Panc1 (cell line): Measurements from ENCODE around the gene SERPINE3. TPM values are rescaled to one million over a fixed set of nuclear protein-coding genes. Genes with fewer than 3 reads are reported as not detected.

ENCODE experiments used
- ATAC-seq: fragments of 200-7000 bp; cut with Tn5 transposase; 2 replicates; pipeline ENCODE4 v1.9.1; 2020; ENCODE audit warnings: mild to moderate bottlenecking, moderate library complexity
- BruUV-seq: library from RNA; stranded (reverse); fragments of 400-500 nt; replicated peaks from 2 replicates; lab custom pipeline; 2021; lab: Mats Ljungman, UMichigan
- CTCF ChIA-PET: fragments of 300-600 bp; sonication (Branson Sonifier 250); formaldehyde crosslinking; loops from one replicate; lab custom pipeline; 2022; ENCODE audit warnings: antibody characterized with exemption; lab: Charles Lee
- POLR2A ChIA-PET: fragments of 300-600 bp; sonication (Branson Sonifier 250); formaldehyde crosslinking; loops from one replicate; lab custom pipeline; 2022; ENCODE audit warnings: antibody characterized with exemption; lab: Charles Lee
- DNase-seq: peaks from one replicate; pipeline ENCODE4 v3.0.0-alpha.2; 2010; ENCODE audit warnings: low read depth, low spot score
- H3K27ac ChIP-seq: 2 replicates; pipeline ENCODE4 v1.5.1; 2011; ENCODE audit warnings: mild to moderate bottlenecking, low read length, inconsistent platforms
- H3K27me3 ChIP-seq: fragments of 200-500 bp; sonication (Bioruptor generic); 2 replicates; pipeline ENCODE4 v1.6.0; 2014; ENCODE audit warnings: low read length, inconsistent platforms; ENCODE audit not compliant: control insufficient read depth, insufficient read depth
- H3K36me3 ChIP-seq: fragments of 200-500 bp; sonication (Bioruptor generic); 2 replicates; pipeline ENCODE4 v1.5.1; 2014; ENCODE audit warnings: inconsistent platforms, mild to moderate bottlenecking, low read length, moderate library complexity; ENCODE audit not compliant: control insufficient read depth, insufficient read depth
- H3K4me1 ChIP-seq: 2 replicates; pipeline ENCODE4 v1.5.1; 2011; ENCODE audit warnings: inconsistent platforms, mild to moderate bottlenecking, low read length, moderate library complexity; ENCODE audit not compliant: control insufficient read depth, insufficient read depth
- H3K4me3 ChIP-seq, 2 experiments: 2 replicates each; pipeline ENCODE4 v1.5.1; 2011 to 2012; ENCODE audit warnings: low read depth in 2 of 2, low read length in 2 of 2, mild to moderate bottlenecking in 2 of 2, inconsistent platforms in 1 of 2, moderate library complexity in 1 of 2
- H3K9me3 ChIP-seq: fragments of 200-500 bp; sonication (Bioruptor generic); 2 replicates; pipeline ENCODE4 v1.5.1; 2014; ENCODE audit warnings: low read depth, mild to moderate bottlenecking, inconsistent platforms, low read length, moderate library complexity; ENCODE audit not compliant: control insufficient read depth, insufficient read depth
- POLR2AphosphoS5 ChIP-seq: IDR thresholded peaks from 2 replicates; pipeline ENCODE4 v1.6.1; 2012; ENCODE audit warnings: mild to moderate bottlenecking, low read depth, low read length, moderate library complexity
- SIN3A ChIP-seq: IDR thresholded peaks from 2 replicates; pipeline ENCODE4 v1.6.1; 2012; ENCODE audit warnings: low read depth, mild to moderate bottlenecking, low read length, moderate library complexity, borderline replicate concordance; ENCODE audit not compliant: insufficient read depth
- TCF7L2 ChIP-seq: IDR thresholded peaks from 2 replicates; pipeline ENCODE4 v1.6.1; 2011; ENCODE audit warnings: mild to moderate bottlenecking, low read depth, low read length, inconsistent platforms
- in situ Hi-C: cut with HindIII; loops from 2 replicates; pipeline ENCODE4 v1.10.0; 2016; ENCODE audit warnings: low sequenced_read_pairs, low pct_unique_long_range_greater_than_20kb
- intact Hi-C: fragments of 100-400 bp; cut with micrococcal nuclease; formaldehyde crosslinking; loops from one replicate; pipeline ENCODE4 v1.10.0; 2022; ENCODE audit not compliant: unreplicated experiment
- total RNA-seq: library from RNA; stranded (reverse); gene quantifications from one replicate; pipeline ENCODE4 v1.2.1, GENCODE V29; 2021; ENCODE audit not compliant: unreplicated experiment
- TF ChIP-seq, protein P1 (sequence below), 2 experiments: IDR thresholded peaks; 2 replicates each; pipeline ENCODE4 v1.6.1; 2011 to 2012; ENCODE audit warnings: low read depth in 2 of 2, control low read depth in 1 of 2, low read length in 1 of 2, mild to moderate bottlenecking in 1 of 2, moderate library complexity in 1 of 2; ENCODE audit not compliant: insufficient read depth in 1 of 2
- TF ChIP-seq, protein P2 (sequence below): fragments of 450-650 bp; IDR thresholded peaks from 2 replicates; pipeline ENCODE4 v1.5.1; 2017; ENCODE audit warnings: mild to moderate bottlenecking

SERPINE3 gene
- total RNA-seq, 1 experiment from 2014 or later = not detected

DNA sequence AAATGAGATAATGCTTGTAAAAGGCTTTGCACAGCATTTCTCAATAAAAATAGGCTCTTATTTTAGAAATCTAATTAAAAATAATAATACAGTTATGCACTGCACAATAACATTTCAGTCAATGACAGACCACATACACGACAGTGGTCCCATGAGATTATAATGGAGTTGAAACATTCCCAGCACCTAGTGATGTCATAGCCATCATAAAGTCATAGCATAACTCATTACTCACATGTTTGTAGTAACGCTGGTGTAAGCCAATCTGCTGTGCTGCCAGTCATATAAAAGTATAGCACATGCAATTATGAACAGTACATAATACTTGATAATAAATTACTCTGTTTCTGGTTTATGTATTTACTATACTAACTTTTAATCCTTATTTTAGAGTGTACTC is 12.7 kb upstream of the SERPINE3 start:
- H3K36me3 ChIP-seq = no peaks in the 10 kb centered on the region
- H3K4me3 ChIP-seq = no peak overlapping the region
- in situ Hi-C loops (no loop called here), intact Hi-C loops (no loop called here)
- no peaks in the 10 kb centered on the region for H3K4me1 ChIP-seq
- H3K27ac ChIP-seq = no peak overlapping the region
- TF ChIP-seq POLR2AphosphoS5 (no peak), SIN3A (no peak), TCF7L2 (no peak)
- TF ChIP-seq, protein P1, sequence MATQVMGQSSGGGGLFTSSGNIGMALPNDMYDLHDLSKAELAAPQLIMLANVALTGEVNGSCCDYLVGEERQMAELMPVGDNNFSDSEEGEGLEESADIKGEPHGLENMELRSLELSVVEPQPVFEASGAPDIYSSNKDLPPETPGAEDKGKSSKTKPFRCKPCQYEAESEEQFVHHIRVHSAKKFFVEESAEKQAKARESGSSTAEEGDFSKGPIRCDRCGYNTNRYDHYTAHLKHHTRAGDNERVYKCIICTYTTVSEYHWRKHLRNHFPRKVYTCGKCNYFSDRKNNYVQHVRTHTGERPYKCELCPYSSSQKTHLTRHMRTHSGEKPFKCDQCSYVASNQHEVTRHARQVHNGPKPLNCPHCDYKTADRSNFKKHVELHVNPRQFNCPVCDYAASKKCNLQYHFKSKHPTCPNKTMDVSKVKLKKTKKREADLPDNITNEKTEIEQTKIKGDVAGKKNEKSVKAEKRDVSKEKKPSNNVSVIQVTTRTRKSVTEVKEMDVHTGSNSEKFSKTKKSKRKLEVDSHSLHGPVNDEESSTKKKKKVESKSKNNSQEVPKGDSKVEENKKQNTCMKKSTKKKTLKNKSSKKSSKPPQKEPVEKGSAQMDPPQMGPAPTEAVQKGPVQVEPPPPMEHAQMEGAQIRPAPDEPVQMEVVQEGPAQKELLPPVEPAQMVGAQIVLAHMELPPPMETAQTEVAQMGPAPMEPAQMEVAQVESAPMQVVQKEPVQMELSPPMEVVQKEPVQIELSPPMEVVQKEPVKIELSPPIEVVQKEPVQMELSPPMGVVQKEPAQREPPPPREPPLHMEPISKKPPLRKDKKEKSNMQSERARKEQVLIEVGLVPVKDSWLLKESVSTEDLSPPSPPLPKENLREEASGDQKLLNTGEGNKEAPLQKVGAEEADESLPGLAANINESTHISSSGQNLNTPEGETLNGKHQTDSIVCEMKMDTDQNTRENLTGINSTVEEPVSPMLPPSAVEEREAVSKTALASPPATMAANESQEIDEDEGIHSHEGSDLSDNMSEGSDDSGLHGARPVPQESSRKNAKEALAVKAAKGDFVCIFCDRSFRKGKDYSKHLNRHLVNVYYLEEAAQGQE (IDR thresholded peaks at IDR 0.05; ENCODE audit: insufficient read depth in 1 of 2, low read depth in 2 of 2, low read length in 1 of 2) = no peak
- TF ChIP-seq, protein P2, sequence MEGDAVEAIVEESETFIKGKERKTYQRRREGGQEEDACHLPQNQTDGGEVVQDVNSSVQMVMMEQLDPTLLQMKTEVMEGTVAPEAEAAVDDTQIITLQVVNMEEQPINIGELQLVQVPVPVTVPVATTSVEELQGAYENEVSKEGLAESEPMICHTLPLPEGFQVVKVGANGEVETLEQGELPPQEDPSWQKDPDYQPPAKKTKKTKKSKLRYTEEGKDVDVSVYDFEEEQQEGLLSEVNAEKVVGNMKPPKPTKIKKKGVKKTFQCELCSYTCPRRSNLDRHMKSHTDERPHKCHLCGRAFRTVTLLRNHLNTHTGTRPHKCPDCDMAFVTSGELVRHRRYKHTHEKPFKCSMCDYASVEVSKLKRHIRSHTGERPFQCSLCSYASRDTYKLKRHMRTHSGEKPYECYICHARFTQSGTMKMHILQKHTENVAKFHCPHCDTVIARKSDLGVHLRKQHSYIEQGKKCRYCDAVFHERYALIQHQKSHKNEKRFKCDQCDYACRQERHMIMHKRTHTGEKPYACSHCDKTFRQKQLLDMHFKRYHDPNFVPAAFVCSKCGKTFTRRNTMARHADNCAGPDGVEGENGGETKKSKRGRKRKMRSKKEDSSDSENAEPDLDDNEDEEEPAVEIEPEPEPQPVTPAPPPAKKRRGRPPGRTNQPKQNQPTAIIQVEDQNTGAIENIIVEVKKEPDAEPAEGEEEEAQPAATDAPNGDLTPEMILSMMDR = no peak
- CTCF ChIA-PET = no interaction called here
- H3K9me3 ChIP-seq = no peaks in the 10 kb centered on the region
- DNase-seq = no peak
- POLR2A ChIA-PET = no interaction called here
- BruUV-seq = no TSS peak
- H3K27me3 ChIP-seq = no peaks in the 10 kb centered on the region
- ATAC-seq = no peak

DNA sequence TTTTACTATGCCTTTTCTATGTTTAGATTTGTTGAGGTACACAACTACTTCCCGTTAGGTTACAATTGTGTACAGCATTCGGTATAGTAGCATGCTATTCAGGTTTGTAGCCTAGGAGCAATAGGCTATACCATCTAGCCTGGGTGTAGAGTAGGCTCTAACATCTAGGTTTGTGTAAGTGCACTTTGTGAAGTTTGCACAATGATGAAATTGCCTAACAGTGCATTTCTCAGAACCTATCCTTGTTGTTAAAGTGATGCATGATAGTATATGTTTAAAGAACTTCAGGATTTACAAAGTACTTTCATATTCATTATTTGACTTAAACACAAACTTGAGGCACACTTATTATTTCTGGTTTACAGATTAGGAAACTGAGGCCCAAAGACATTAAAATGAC is 11.5 kb upstream of the SERPINE3 start:
- ChIA-PET POLR2A (no interaction called here), CTCF (no interaction called here)
- Histone ChIP-seq H3K9me3 (no peaks in the 10 kb centered on the region), H3K4me3 (no peak overlapping the region), H3K4me1 (no peaks in the 10 kb centered on the region), H3K27me3 (no peaks in the 10 kb centered on the region), H3K27ac (no peak overlapping the region), H3K36me3 (no peaks in the 10 kb centered on the region)
- intact Hi-C loops (no loop called here), in situ Hi-C loops (no loop called here)
- no peak for ATAC-seq
- no TSS peak for BruUV-seq
- no peak for DNase-seq
- TF ChIP-seq, protein P1 (IDR thresholded peaks at IDR 0.05; ENCODE audit: insufficient read depth in 1 of 2, low read depth in 2 of 2, low read length in 1 of 2) = no peak
- no peak for TF ChIP-seq SIN3A
- no peak for TF ChIP-seq POLR2AphosphoS5
- no peak for TF ChIP-seq TCF7L2
- TF ChIP-seq, protein P2 = no peak
